Common myeloid progenitor, CD34-positive (primary cell): Measurements from ENCODE around the gene HLA-DQB2.
A peak's percentile ranks its signal among the peaks of the same experiment; 100 is the strongest.
"Not testable (repeated sequence)": the region's sequence is repeated elsewhere in the genome, so short reads cannot be mapped to it uniquely, and the experiment has no call there.

ENCODE experiments used
- CTCF ChIA-PET: fragments of 350-600 bp; sonication (Branson Sonifier 250); formaldehyde crosslinking; loops from one replicate; lab custom pipeline; 2021; ENCODE audit warnings: antibody characterized with exemption; lab: Charles Lee
- POLR2A ChIA-PET: fragments of 350-600 bp; sonication (Branson Sonifier 250); formaldehyde crosslinking; loops from one replicate; lab custom pipeline; 2021; ENCODE audit warnings: antibody characterized with exemption; lab: Charles Lee
- DNase-seq, 3 donors: peaks; one replicate each; pipeline versions ENCODE4 v3.0.0 to v3.0.0-alpha.2; 2013
- H3K27ac ChIP-seq, 2 experiments: 1 replicate in 1 of 2; 2 replicates in 1 of 2; pipeline ENCODE4 v1.7.0; 2013; ENCODE audit warnings: inconsistent platforms in 2 of 2, low read length in 2 of 2, mild to moderate bottlenecking in 2 of 2, low read depth in 1 of 2, moderate library complexity in 1 of 2; ENCODE audit not compliant: severe bottlenecking in 2 of 2, insufficient read depth in 1 of 2, poor library complexity in 1 of 2
- H3K27me3 ChIP-seq, 5 experiments: replicated peaks in 2 of 5; 1 replicate in 3 of 5; 2 replicates in 2 of 5; pipeline versions ENCODE4 v1.6.1 to v1.7.0; 2013; ENCODE audit warnings: low read length in 4 of 5, mild to moderate bottlenecking in 2 of 5, moderate library complexity in 2 of 5, inconsistent platforms in 1 of 5; ENCODE audit not compliant: insufficient read depth in 5 of 5, control insufficient read depth in 4 of 5
- H3K36me3 ChIP-seq, 4 experiments: 1 replicate in 2 of 4; 2 replicates in 2 of 4; pipeline versions ENCODE4 v1.6.1 to v1.7.0; 2013; ENCODE audit warnings: low read length in 3 of 4, control low read depth in 1 of 4, mild to moderate bottlenecking in 1 of 4; ENCODE audit not compliant: control insufficient read depth in 4 of 4, insufficient read depth in 4 of 4
- H3K4me1 ChIP-seq, 4 experiments: 1 replicate in 3 of 4; 2 replicates in 1 of 4; pipeline versions ENCODE4 v1.6.1 to v1.7.1; 2013; ENCODE audit warnings: low read length in 3 of 4, mild to moderate bottlenecking in 3 of 4, control low read depth in 1 of 4, inconsistent platforms in 1 of 4, moderate library complexity in 1 of 4; ENCODE audit not compliant: control insufficient read depth in 4 of 4, insufficient read depth in 4 of 4; ENCODE audit errors: control extremely low read depth in 1 of 4
- H3K4me3 ChIP-seq, 7 experiments: 1 replicate in 4 of 7; 2 replicates in 3 of 7; pipeline versions ENCODE4 v1.5.1 to v1.7.0; 2013; ENCODE audit warnings: mild to moderate bottlenecking in 7 of 7, low read length in 6 of 7, moderate library complexity in 6 of 7, inconsistent platforms in 2 of 7, low read depth in 2 of 7, control low read depth in 1 of 7; ENCODE audit not compliant: insufficient read depth in 4 of 7, control insufficient read depth in 1 of 7; ENCODE audit errors: extremely low read depth in 1 of 7
- H3K9me3 ChIP-seq, 5 experiments: 1 replicate in 4 of 5; 2 replicates in 1 of 5; pipeline versions ENCODE4 v1.6.1 to v1.7.1; 2013; ENCODE audit warnings: low read length in 4 of 5, mild to moderate bottlenecking in 2 of 5, inconsistent platforms in 1 of 5, low read depth in 1 of 5, moderate library complexity in 1 of 5; ENCODE audit not compliant: control insufficient read depth in 4 of 5, insufficient read depth in 2 of 5; ENCODE audit errors: control extremely low read depth in 1 of 5
- WGBS: methylation state at CpG from one replicate; pipeline ENCODE4 v1.1.5; 2013; ENCODE audit not compliant: insufficient coverage; 5-methylcytosine and 5-hydroxymethylcytosine counted together

HLA-DQB2 gene

DNA sequence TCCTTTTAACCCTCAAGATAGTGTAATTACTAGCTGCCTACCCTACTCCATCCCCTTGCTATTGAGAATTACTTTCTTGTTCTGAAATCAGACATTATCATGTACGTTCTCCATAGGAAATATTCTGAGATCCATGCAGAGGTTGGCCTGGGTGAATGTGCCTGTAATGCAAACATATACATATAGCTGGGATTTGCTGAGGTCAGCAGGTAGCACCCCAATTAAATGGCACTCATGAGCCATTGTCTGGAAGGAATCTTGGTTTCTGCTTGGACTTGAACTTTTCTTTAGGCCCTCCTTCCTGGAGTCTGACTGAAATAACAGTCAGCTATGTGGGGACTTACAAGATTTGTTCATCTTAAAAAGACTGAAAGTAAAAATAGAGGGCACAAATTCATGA is 3.7 kb downstream of the HLA-DQB2 start:
- CTCF ChIA-PET = no interaction called here
- WGBS = no CpG with 5 or more reads among the region's 1 CpG
- no peak overlapping the region for H3K27ac ChIP-seq
- no peaks in the 10 kb centered on the region for H3K9me3 ChIP-seq
- H3K4me3 ChIP-seq = no peak overlapping the region
- H3K36me3 ChIP-seq = no peaks in the 10 kb centered on the region
- DNase-seq = no peak
- H3K4me1 ChIP-seq = no peaks in the 10 kb centered on the region
- POLR2A ChIA-PET = no interaction called here
- peaks cover 0 to 29% (median 8%) of the 10 kb centered on the region in 5 experiments for H3K27me3 ChIP-seq

DNA sequence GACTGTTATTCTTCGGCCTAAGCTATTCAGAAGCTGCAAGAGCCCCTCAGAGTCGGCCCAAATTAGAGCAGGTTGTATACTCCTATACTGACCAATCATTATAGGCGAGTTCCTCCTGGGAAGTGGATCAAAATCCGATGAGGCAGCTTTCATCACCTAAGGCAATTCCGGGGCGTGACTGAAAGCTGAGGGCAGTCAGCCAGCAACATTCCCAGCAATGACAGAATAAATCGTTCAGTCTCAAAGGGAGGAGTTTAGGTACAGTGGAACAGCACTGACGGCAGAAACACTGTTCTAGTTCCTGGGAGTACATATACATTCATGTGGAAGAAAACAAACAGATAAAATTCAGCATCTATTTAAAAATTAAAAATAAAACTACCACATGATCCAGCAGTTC is 10.8 kb downstream of the HLA-DQB2 start:
- no peaks in the 10 kb centered on the region for H3K36me3 ChIP-seq
- H3K9me3 ChIP-seq = no peaks in the 10 kb centered on the region
- no peak overlapping the region for H3K4me3 ChIP-seq
- H3K27me3 ChIP-seq = peaks cover 0 to 2% (median 0%) of the 10 kb centered on the region in 5 experiments
- 79% methylated on average over 4 of the region's 8 CpGs for WGBS
- ChIA-PET CTCF (interaction anchor here (0.6 kb wide), 1 partner anchor 483 kb away, joined by 3 read pairs; no protein-coding TSS in a partner anchor), POLR2A (no interaction called here)
- no peak overlapping the region for H3K27ac ChIP-seq
- no peaks in the 10 kb centered on the region for H3K4me1 ChIP-seq
- no peak for DNase-seq

DNA sequence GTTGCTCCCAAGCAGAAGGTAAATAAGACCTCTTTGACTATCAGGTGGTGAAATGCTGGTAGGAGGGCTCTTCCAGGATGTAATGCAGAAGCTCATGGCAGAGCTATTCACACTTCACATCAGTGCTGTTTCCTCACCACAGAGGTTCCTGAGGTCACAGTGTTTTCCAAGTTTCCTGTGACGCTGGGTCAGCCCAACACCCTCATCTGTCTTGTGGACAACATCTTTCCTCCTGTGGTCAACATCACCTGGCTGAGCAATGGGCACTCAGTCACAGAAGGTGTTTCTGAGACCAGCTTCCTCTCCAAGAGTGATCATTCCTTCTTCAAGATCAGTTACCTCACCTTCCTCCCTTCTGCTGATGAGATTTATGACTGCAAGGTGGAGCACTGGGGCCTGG is 17.7 kb downstream of the HLA-DQB2 start:
- H3K4me1 ChIP-seq, H3K4me3 ChIP-seq, H3K27ac ChIP-seq, DNase-seq, POLR2A ChIA-PET, H3K27me3 ChIP-seq, H3K9me3 ChIP-seq, H3K36me3 ChIP-seq: not testable (repeated sequence)
- CTCF ChIA-PET = interaction anchor here (1.3 kb wide), 1 partner anchor 43 kb away, joined by 4 read pairs; no protein-coding TSS in a partner anchor
- 100% methylated on average over 1 of the region's 1 CpG for WGBS

DNA sequence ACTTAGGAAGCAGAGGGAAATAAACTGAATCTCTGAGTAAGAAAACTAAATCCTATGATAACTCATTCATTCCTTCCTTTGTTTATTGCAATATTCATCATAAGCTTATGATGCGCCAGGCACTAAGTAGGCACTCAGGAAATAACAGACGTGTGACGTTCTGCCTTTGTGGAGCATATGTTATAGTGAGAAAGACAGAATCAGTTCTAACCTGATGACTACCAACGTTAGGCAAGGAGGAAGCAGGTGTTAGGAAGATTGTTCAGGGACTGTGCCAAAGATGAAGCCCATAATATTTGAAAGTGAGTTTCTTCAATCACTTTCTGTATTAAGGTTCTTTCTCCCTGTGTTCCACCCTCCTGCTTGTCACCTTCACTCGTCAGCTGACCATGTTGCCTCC is 18.6 kb downstream of the HLA-DQB2 start:
- POLR2A ChIA-PET = no interaction called here
- 18% methylated on average over 5 of the region's 5 CpGs for WGBS
- peaks cover 0 to 7% (median 1%) of the 10 kb centered on the region in 4 experiments for H3K4me1 ChIP-seq

DNA sequence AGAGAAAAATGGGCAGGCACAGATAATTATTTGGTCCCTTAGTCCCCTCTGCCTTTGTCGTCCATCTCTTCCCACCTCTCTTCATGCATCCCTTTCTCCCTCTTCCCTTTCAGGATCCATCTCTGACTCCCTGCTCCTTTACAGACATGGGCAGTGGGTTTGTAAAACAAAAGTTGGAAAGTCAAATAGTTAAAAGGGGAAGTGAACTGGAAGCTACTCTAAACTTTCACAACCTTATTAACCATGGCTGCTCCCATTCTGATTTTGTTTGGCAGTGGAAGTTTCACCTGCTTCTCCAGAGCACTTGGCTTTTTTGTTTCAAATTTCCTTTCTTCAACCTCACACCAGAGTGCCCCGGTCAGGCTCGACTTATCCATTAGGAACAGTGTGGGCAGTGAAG is 21.0 kb downstream of the HLA-DQB2 start:
- Histone ChIP-seq H3K27ac (no peak overlapping the region), H3K27me3 (peaks cover 0 to 2% (median 0%) of the 10 kb centered on the region in 5 experiments), H3K36me3 (no peaks in the 10 kb centered on the region), H3K4me3 (no peak overlapping the region), H3K9me3 (no peaks in the 10 kb centered on the region), H3K4me1 (peaks cover 0 to 7% (median 1%) of the 10 kb centered on the region in 4 experiments)
- ChIA-PET CTCF (interaction anchor here (0.7 kb wide), 1 partner anchor 12 kb away, joined by 3 read pairs; no protein-coding TSS in a partner anchor), POLR2A (interaction anchor here (0.6 kb wide), 1 partner anchor 132 kb away, joined by 3 read pairs; no protein-coding TSS in a partner anchor)
- DNase-seq = peak in 1 of 3 donors; percentile 13
- no CpG with 5 or more reads among the region's 3 CpGs for WGBS

More for the DNA sequence above, 18.6 kb downstream of the HLA-DQB2 start:
- Histone ChIP-seq H3K4me3 (no peak overlapping the region), H3K27ac (no peak overlapping the region), H3K36me3 (no peaks in the 10 kb centered on the region), H3K9me3 (no peaks in the 10 kb centered on the region), H3K27me3 (peaks cover 0 to 2% (median 0%) of the 10 kb centered on the region in 5 experiments)
- CTCF ChIA-PET = no interaction called here
- DNase-seq = peak; percentile 13 to 83 (median 69)

DNA sequence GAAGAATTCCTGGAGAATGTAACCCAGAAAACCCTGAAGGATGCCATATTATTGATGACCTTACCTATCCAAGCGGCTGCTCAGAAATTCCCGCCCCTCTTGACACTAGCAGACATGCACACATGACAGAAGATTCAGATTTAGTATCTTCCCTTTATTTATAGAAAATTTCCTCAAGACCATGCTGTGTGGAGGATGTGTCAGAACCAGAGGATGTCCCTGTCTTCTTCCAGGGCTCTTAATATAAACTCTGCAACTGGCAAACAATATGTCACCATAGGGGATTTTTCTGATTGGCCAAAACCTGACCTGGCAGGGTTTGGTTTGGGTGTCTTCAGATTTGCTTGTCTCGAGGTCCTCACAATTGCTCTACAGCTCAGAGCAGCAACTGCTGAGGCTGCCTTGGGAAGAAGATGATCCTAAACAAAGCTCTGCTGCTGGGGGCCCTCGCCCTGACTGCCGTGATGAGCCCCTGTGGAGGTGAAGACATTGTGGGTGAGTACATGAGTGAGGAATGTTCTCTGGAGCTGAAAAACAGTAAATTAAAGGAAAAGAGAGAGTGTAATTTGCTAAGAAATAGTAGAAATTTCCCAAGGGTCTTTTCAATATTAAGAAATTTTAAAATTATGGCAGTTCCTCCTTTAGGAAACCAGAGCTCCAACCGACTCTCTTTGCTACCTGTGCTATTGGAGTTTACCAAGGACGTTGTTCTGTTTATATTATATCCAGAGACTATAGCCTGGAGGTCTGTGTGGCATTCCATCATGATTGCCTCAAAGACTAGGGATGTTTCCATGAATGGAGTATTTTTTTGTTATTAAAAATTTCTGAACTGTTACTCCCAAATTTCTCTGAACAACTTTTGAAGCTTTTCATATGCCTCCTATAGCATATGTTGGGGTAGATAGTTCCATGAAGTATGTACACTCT is 22.0 kb downstream of the HLA-DQB2 start, which contains the start of gene HLA-DQA2:
Gene HLA-DQA2 (plus strand): TSS at position 361 of the 930 bp plus-strand sequence. CDS start 53 bp downstream, at position 414.
- 94% methylated on average over 5 of the region's 7 CpGs for WGBS
- H3K27ac ChIP-seq = no peak within 1 kb of the TSS
- H3K9me3 ChIP-seq = no peaks in the 10 kb centered on the region
- H3K4me1 ChIP-seq = peaks cover 0 to 7% (median 0%) of the 10 kb centered on the region in 4 experiments
- ChIA-PET POLR2A (interaction anchor here (0.9 kb wide), 1 partner anchor 9 kb away, joined by 3 read pairs; no protein-coding TSS in a partner anchor), CTCF (interaction anchor here (1.0 kb wide), 1 partner anchor 53 kb away, joined by 3 read pairs; no protein-coding TSS in a partner anchor)
- no peak within 1 kb of the TSS for H3K4me3 ChIP-seq
- no peaks in the 10 kb centered on the region for H3K36me3 ChIP-seq
- peaks cover 0 to 2% (median 0%) of the 10 kb centered on the region in 5 experiments for H3K27me3 ChIP-seq
- peak in 1 of 3 donors; percentile 38 for DNase-seq

DNA sequence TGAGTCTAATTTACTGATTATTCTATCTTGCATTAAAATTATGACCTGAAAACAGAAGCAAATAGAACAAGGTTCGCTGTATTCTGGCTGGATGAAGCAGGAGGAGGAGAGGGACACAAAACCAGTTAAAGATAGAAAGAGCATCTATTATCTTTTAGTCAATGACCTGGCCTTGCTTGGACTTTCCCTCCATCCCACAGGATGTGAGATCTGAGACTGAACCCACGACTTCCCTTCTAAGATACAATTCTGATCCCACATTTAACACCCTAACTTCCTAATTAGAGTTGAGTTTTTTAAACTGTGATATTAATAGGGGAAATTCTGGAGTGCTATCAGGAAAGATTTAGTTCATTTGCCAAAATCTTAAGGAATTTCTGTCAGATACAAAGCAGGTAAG is 25.2 kb downstream of the HLA-DQB2 start:
- CTCF ChIA-PET = no interaction called here
- Histone ChIP-seq H3K36me3 (no peaks in the 10 kb centered on the region), H3K4me1 (no peaks in the 10 kb centered on the region), H3K27ac (no peak overlapping the region), H3K9me3 (no peaks in the 10 kb centered on the region), H3K4me3 (no peak overlapping the region), H3K27me3 (no peaks in the 10 kb centered on the region)
- POLR2A ChIA-PET = no interaction called here
- no peak for DNase-seq
- WGBS = 100% methylated on average over 1 of the region's 2 CpGs
